WERI-Rb-1 (cell line): ENCODE results near the gene DNASE1L1.

Experiments
- DNase-seq: peaks from one replicate; pipeline ENCODE4 v3.0.0-alpha.2; 2020
- H3K27ac ChIP-seq: fragments of 250-450 bp; sonication (Bioruptor Pico); 2 replicates; pipeline ENCODE4 v1.5.1; 2020; ENCODE audit warnings: mild to moderate bottlenecking, moderate library complexity
- H3K27me3 ChIP-seq: fragments of 250-450 bp; sonication (Bioruptor Pico); 2 replicates; pipeline ENCODE4 v1.5.1; 2021; ENCODE audit warnings: mild to moderate bottlenecking, low read depth, moderate library complexity; ENCODE audit not compliant: insufficient read depth, severe bottlenecking
- H3K36me3 ChIP-seq: fragments of 250-450 bp; sonication (Bioruptor Pico); 2 replicates; pipeline ENCODE4 v1.5.1; 2020; ENCODE audit warnings: mild to moderate bottlenecking, moderate library complexity
- H3K4me3 ChIP-seq: 2 replicates; pipeline ENCODE4 v1.5.1; 2011; ENCODE audit warnings: low read depth, mild to moderate bottlenecking, control low read depth, low read length
- H3K9me3 ChIP-seq: fragments of 250-450 bp; sonication (Bioruptor Pico); 2 replicates; pipeline ENCODE4 v1.5.1; 2021; ENCODE audit warnings: mild to moderate bottlenecking, moderate library complexity; ENCODE audit not compliant: severe bottlenecking
- CTCF ChIP-seq: IDR thresholded peaks from 2 replicates; pipeline ENCODE4 v1.5.1; 2011; ENCODE audit warnings: low read depth, mild to moderate bottlenecking, control low read depth, inconsistent platforms, low read length

DNASE1L1 gene

GRCh38 chrX:154439841-154440240 is 30.8 kb upstream of the DNASE1L1 start:
- peaks cover 66% of the 10 kb centered on the region for H3K36me3 ChIP-seq
- no peak for TF ChIP-seq CTCF

GRCh38 chrX:154437971-154438893 is 29.2 kb upstream of the DNASE1L1 start:
- Histone ChIP-seq H3K9me3 (no peaks in the 10 kb centered on the region), H3K36me3 (peaks cover 79% of the 10 kb centered on the region), H3K27me3 (peaks cover 4% of the 10 kb centered on the region), H3K4me3 (peak overlapping the region; percentile 57), H3K27ac (peak overlapping the region; percentile 35)
- no peak for TF ChIP-seq CTCF
- DNase-seq = no peak

More at GRCh38 chrX:154439841-154440240, 30.8 kb upstream of the DNASE1L1 start:
- Histone ChIP-seq H3K27me3 (peaks cover 4% of the 10 kb centered on the region), H3K27ac (no peak overlapping the region), H3K4me3 (no peak overlapping the region), H3K9me3 (no peaks in the 10 kb centered on the region)
- no peak for DNase-seq

- Histone ChIP-seq H3K4me3 (peak within 1 kb of the TSS; percentile 57), H3K27me3 (peaks cover 7% of the 10 kb centered on the region), H3K27ac (peak within 1 kb of the TSS; percentile 99), H3K9me3 (no peaks in the 10 kb centered on the region), H3K36me3 (peaks cover 79% of the 10 kb centered on the region)
- no peak for TF ChIP-seq CTCF
- DNase-seq = peak; percentile 71
These were observed 28.1 kb upstream of the DNASE1L1 start, which contains the start of gene GDI1 for GRCh38 chrX:154436983-154437752. Gene GDI1, plus strand, starts transcription at chrX:154437154. Its CDS starts 101 bp downstream, at chrX:154437255.

- H3K4me3 ChIP-seq = peak overlapping the region; percentile 36
- peak; percentile 64 for DNase-seq
- H3K9me3 ChIP-seq = no peaks in the 10 kb centered on the region
- TF ChIP-seq CTCF = no peak
- peak overlapping the region; percentile 99 for H3K27ac ChIP-seq
- H3K27me3 ChIP-seq = peaks cover 7% of the 10 kb centered on the region
- peaks cover 79% of the 10 kb centered on the region for H3K36me3 ChIP-seq
These were observed 27.4 kb upstream of the DNASE1L1 start for GRCh38 chrX:154436374-154436982.

GRCh38 chrX:154435171-154435733 is 26.2 kb upstream of the DNASE1L1 start:
- no peaks in the 10 kb centered on the region for H3K9me3 ChIP-seq
- TF ChIP-seq CTCF = no peak
- no peak overlapping the region for H3K4me3 ChIP-seq
- H3K36me3 ChIP-seq = peaks cover 71% of the 10 kb centered on the region
- H3K27me3 ChIP-seq = peaks cover 7% of the 10 kb centered on the region
- DNase-seq = no peak
- H3K27ac ChIP-seq = no peak overlapping the region
